ENCODE data around the gene EML5. TPM values are rescaled to one million over a fixed set of nuclear protein-coding genes. Genes with fewer than 3 reads are reported as not detected.

Gene EML5
- total RNA-seq, 4 donors from 2014 or later: 0.42 to 3.3 (median 1.2) TPM

DNA sequence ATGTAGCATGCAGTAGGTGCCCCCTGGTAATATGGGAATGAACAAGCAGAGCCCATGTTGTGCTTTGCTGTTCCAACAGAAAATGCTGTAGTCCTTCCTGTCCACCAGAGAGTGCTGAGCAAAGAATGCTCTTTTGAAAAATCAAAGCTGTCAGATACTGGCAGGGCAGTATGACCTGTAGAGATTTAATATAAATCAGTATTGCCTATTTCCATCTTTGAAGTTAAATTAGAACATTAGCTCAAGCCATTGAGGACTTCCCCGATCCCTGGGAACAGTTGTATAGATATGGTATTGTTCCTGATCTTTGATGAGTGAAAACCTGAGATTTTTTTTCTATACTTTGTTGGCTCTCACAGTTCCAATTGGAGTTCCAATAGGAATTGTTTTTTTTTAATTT, 44.7 kb upstream of the EML5 start:
- H3K4me3 ChIP-seq: no peak overlapping the region
- no peak overlapping the region for H3K27ac ChIP-seq
- TF ChIP-seq, protein P1, sequence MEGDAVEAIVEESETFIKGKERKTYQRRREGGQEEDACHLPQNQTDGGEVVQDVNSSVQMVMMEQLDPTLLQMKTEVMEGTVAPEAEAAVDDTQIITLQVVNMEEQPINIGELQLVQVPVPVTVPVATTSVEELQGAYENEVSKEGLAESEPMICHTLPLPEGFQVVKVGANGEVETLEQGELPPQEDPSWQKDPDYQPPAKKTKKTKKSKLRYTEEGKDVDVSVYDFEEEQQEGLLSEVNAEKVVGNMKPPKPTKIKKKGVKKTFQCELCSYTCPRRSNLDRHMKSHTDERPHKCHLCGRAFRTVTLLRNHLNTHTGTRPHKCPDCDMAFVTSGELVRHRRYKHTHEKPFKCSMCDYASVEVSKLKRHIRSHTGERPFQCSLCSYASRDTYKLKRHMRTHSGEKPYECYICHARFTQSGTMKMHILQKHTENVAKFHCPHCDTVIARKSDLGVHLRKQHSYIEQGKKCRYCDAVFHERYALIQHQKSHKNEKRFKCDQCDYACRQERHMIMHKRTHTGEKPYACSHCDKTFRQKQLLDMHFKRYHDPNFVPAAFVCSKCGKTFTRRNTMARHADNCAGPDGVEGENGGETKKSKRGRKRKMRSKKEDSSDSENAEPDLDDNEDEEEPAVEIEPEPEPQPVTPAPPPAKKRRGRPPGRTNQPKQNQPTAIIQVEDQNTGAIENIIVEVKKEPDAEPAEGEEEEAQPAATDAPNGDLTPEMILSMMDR (IDR thresholded peaks at IDR 0.05): no peak
- peaks cover 5% of the 10 kb centered on the region for H3K36me3 ChIP-seq
- no peaks in the 10 kb centered on the region for H3K9me3 ChIP-seq
- no peak for DNase-seq (ENCODE audit: low spot score in 2 of 2)
- peaks cover 12% of the 10 kb centered on the region for H3K4me1 ChIP-seq
- 93% methylated on average over 1 of the region's 1 CpG for WGBS
- no peaks in the 10 kb centered on the region for H3K27me3 ChIP-seq

- DNase-seq (ENCODE audit: low spot score in 2 of 2): no peak
- Histone ChIP-seq H3K4me3 (no peak overlapping the region), H3K27ac (no peak overlapping the region), H3K36me3 (peaks cover 1% of the 10 kb centered on the region), H3K9me3 (no peaks in the 10 kb centered on the region), H3K27me3 (no peaks in the 10 kb centered on the region), H3K4me1 (peaks cover 12% of the 10 kb centered on the region)
- TF ChIP-seq EP300 (IDR thresholded peaks at IDR 0.05) (no peak), POLR2AphosphoS5 (IDR thresholded peaks at IDR 0.05) (no peak), POLR2A (IDR thresholded peaks at IDR 0.05) (no peak)
- TF ChIP-seq, protein P1 (IDR thresholded peaks at IDR 0.05): no peak
Measured at GRCh38 chr14:88835661-88836060, 42.9 kb upstream of the EML5 start.

DNA sequence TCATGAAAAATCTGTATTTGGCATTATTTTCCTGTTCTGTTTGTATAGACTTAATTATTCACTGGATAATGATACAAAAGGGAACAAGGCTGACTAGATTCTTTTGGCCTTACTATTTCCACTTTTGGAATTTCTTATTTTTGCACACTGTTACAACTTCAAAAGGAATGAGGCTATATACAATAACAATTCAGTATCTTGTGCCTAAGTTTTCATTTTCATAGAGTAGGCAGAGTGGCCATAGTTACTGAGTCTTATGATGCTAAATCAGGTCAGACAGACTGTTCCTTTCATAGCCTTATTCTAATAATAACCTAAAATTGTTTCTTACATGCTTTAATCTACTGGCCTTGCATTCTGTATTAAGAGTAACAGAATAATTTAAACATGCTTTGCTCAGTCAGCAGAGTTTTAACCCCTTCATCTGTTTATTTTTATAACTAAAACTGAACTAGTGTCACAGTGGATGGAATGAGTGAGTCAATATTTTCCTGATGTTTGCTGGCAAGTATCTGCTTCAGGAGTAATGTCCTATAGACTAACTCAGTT, 42.2 kb upstream of the EML5 start:
- TF ChIP-seq EP300 (IDR thresholded peaks at IDR 0.05): no peak
- no peak for TF ChIP-seq POLR2AphosphoS5 (IDR thresholded peaks at IDR 0.05)
- TF ChIP-seq POLR2A (IDR thresholded peaks at IDR 0.05): no peak
- TF ChIP-seq, protein P1 (IDR thresholded peaks at IDR 0.05): no peak
- DNase-seq (ENCODE audit: low spot score in 2 of 2): no peak
- no peak overlapping the region for H3K27ac ChIP-seq
- no peaks in the 10 kb centered on the region for H3K36me3 ChIP-seq
- H3K4me3 ChIP-seq: no peak overlapping the region
- peaks cover 12% of the 10 kb centered on the region for H3K4me1 ChIP-seq
- no peaks in the 10 kb centered on the region for H3K27me3 ChIP-seq
- H3K9me3 ChIP-seq: no peaks in the 10 kb centered on the region

DNA sequence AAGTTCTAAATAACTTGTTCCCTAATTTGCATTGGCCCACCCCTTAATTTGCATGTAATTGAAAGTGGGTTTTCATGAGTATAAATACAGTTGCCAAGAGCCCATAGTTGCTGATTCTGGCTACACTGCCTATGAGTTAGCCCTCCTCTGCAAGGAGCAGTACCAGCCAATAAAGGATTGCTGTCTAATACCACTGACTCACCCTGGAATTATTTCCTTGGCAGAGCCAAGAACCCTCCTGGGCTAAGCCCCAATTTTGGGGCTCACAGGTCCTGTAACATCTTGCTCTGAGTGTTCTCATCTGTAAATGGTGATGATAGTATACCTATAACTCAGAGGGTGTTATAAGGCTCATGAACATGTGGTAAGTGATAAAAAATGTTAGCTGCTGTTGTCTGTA, 38.5 kb upstream of the EML5 start:
- H3K4me1 ChIP-seq: peaks cover 12% of the 10 kb centered on the region
- H3K4me3 ChIP-seq: no peak overlapping the region
- H3K36me3 ChIP-seq: no peaks in the 10 kb centered on the region
- no peak overlapping the region for H3K27ac ChIP-seq
- no peak for TF ChIP-seq EP300 (IDR thresholded peaks at IDR 0.05)
- no peak for TF ChIP-seq POLR2A (IDR thresholded peaks at IDR 0.05)
- TF ChIP-seq POLR2AphosphoS5 (IDR thresholded peaks at IDR 0.05): no peak
- TF ChIP-seq, protein P1 (IDR thresholded peaks at IDR 0.05): no peak
- no peak for DNase-seq (ENCODE audit: low spot score in 2 of 2)
- H3K27me3 ChIP-seq: no peaks in the 10 kb centered on the region
- H3K9me3 ChIP-seq: no peaks in the 10 kb centered on the region

GRCh38 chr14:88829685-88830302, 37.0 kb upstream of the EML5 start:
- TF ChIP-seq POLR2AphosphoS5 (IDR thresholded peaks at IDR 0.05): no peak
- no peak overlapping the region for H3K27ac ChIP-seq
- WGBS: 82% methylated on average over 4 of the region's 4 CpGs
- peaks cover 13% of the 10 kb centered on the region for H3K4me1 ChIP-seq
- H3K36me3 ChIP-seq: no peaks in the 10 kb centered on the region
- no peak overlapping the region for H3K4me3 ChIP-seq
- H3K9me3 ChIP-seq: no peaks in the 10 kb centered on the region
- H3K27me3 ChIP-seq: no peaks in the 10 kb centered on the region
- DNase-seq (ENCODE audit: low spot score in 2 of 2): no peak

GRCh38 chr14:88829188-88829587, 36.4 kb upstream of the EML5 start:
- no peak for DNase-seq (ENCODE audit: low spot score in 2 of 2)
- Histone ChIP-seq H3K36me3 (no peaks in the 10 kb centered on the region), H3K27ac (no peak overlapping the region), H3K4me3 (no peak overlapping the region), H3K9me3 (no peaks in the 10 kb centered on the region), H3K4me1 (peaks cover 10% of the 10 kb centered on the region), H3K27me3 (no peaks in the 10 kb centered on the region)
- whole genome bisulfite sequencing: 48% methylated on average over 3 of the region's 3 CpGs
- TF ChIP-seq POLR2AphosphoS5 (IDR thresholded peaks at IDR 0.05): no peak
